GM18868 (cell line): ENCODE results near the gene SFI1.
"Not testable (repeated sequence)": the region's sequence is repeated elsewhere in the genome, so short reads cannot be mapped to it uniquely, and the experiment has no call there.

Experiments
- ATAC-seq: cut with Tn5 transposase; IDR thresholded peaks from one replicate; pipeline ENCODE4 v1.9.1; 2021; ENCODE audit warnings: mild to moderate bottlenecking, moderate library complexity; ENCODE audit not compliant: unreplicated experiment

Gene SFI1

GRCh38 chr22:31630331-31631329 lies 134.3 kb downstream of the SFI1 start:
- peak; percentile 53 for ATAC-seq

- ATAC-seq: no peak
Measured at GRCh38 chr22:31631436-31631835, 135.1 kb downstream of the SFI1 start.

- no peak for ATAC-seq
Measured at GRCh38 chr22:31635638-31636306, 139.4 kb downstream of the SFI1 start.

GRCh38 chr22:31637447-31637890 lies 141.1 kb downstream of the SFI1 start:
- peak; percentile 61 for ATAC-seq

GRCh38 chr22:31637891-31638618 lies 141.7 kb downstream of the SFI1 start:
- ATAC-seq: peak; percentile 35

- ATAC-seq: no peak
Measured at GRCh38 chr22:31639436-31640039, 143.2 kb downstream of the SFI1 start.

- no peak for ATAC-seq
Measured at GRCh38 chr22:31646186-31647019, 150.1 kb downstream of the SFI1 start.

GRCh38 chr22:31647066-31647465 lies 150.7 kb downstream of the SFI1 start:
- ATAC-seq: no peak

- no peak for ATAC-seq
Measured at GRCh38 chr22:31647523-31648320, 151.4 kb downstream of the SFI1 start.

GRCh38 chr22:31650391-31650790 lies 154.1 kb downstream of the SFI1 start:
- no peak for ATAC-seq

- ATAC-seq: no peak
Measured at GRCh38 chr22:31651664-31652063, 155.3 kb downstream of the SFI1 start.

GRCh38 chr22:31652088-31652487 lies 155.8 kb downstream of the SFI1 start:
- no peak for ATAC-seq

GRCh38 chr22:31652911-31653684 lies 156.8 kb downstream of the SFI1 start:
- no peak for ATAC-seq

GRCh38 chr22:31653944-31654343 lies 157.6 kb downstream of the SFI1 start:
- no peak for ATAC-seq

- ATAC-seq: no peak
Measured at GRCh38 chr22:31654408-31654807, 158.1 kb downstream of the SFI1 start.

GRCh38 chr22:31659246-31659645 lies 162.9 kb downstream of the SFI1 start:
- no peak for ATAC-seq

- not testable (repeated sequence) for ATAC-seq
Measured at GRCh38 chr22:31660860-31661341, 164.6 kb downstream of the SFI1 start.
